Progenitor cell of endocrine pancreas (in vitro differentiated cells): Measurements from ENCODE around the gene CIT. TPM values are rescaled to one million over a fixed set of nuclear protein-coding genes. Genes with fewer than 3 reads are reported as not detected.

Experiments used
- DNase-seq: peaks from one replicate; pipeline ENCODE4 v3.0.0; 2021; ENCODE audit warnings: low spot score; ENCODE audit not compliant: unreplicated experiment
- H3K27ac Mint-ChIP-seq: 2 replicates; pipeline ENCODE4 v1.8.0; 2021; ENCODE audit warnings: mild to moderate bottlenecking, moderate library complexity, mixed read lengths
- H3K27me3 Mint-ChIP-seq: 2 replicates; pipeline ENCODE4 v1.8.0; 2021; ENCODE audit warnings: mixed read lengths
- H3K36me3 Mint-ChIP-seq: 2 replicates; pipeline ENCODE4 v1.8.0; 2022; ENCODE audit warnings: mixed read lengths; ENCODE audit not compliant: insufficient read depth
- H3K4me1 Mint-ChIP-seq: 2 replicates; pipeline ENCODE4 v1.8.0; 2021; ENCODE audit warnings: low read depth, mixed read lengths
- H3K4me3 Mint-ChIP-seq: 2 replicates; pipeline ENCODE4 v1.8.0; 2021; ENCODE audit warnings: low read depth, mild to moderate bottlenecking, moderate library complexity, mixed read lengths
- H3K9me3 Mint-ChIP-seq: 2 replicates; pipeline ENCODE4 v1.8.0; 2021; ENCODE audit warnings: low read depth, mixed read lengths
- total RNA-seq: library from RNA; stranded (reverse); gene quantifications from 2 replicates; pipeline ENCODE4 v1.2.1, GENCODE V29; 2021
- TF ChIP-seq, protein P1 (sequence below): fragments of 200-600 bp; sonication (generic); IDR thresholded peaks from one replicate; pipeline ENCODE4 v1.5.0; 2021; ENCODE audit warnings: antibody characterized with exemption, mild to moderate bottlenecking; ENCODE audit not compliant: unreplicated experiment

Gene CIT
- total RNA-seq, 1 donor from 2014 or later, result 44.1 TPM

DNA sequence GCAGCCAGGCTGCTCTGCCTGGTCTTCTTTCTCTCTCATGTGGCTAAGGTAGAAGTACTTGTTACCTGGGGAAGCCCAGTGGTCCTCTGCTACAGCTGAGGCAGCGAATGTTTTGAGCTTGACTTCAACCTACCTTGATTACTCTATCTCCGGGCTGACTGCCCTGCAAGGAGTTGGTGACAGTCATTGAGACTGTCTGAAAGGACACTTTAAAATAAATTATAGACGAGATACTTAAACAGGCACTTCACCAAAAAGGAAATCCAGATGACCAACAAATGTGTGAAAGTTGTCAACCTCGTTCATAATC is 474 bp upstream of the CIT start:
- DNase-seq, result no peak
- Mint-ChIP-seq H3K4me1 (peaks cover 8% of the 10 kb centered on the region), H3K9me3 (no peaks in the 10 kb centered on the region), H3K4me3 (peak overlapping the region; percentile 90), H3K36me3 (no peaks in the 10 kb centered on the region), H3K27me3 (peaks cover 4% of the 10 kb centered on the region), H3K27ac (no peak overlapping the region)
- TF ChIP-seq, protein P1, sequence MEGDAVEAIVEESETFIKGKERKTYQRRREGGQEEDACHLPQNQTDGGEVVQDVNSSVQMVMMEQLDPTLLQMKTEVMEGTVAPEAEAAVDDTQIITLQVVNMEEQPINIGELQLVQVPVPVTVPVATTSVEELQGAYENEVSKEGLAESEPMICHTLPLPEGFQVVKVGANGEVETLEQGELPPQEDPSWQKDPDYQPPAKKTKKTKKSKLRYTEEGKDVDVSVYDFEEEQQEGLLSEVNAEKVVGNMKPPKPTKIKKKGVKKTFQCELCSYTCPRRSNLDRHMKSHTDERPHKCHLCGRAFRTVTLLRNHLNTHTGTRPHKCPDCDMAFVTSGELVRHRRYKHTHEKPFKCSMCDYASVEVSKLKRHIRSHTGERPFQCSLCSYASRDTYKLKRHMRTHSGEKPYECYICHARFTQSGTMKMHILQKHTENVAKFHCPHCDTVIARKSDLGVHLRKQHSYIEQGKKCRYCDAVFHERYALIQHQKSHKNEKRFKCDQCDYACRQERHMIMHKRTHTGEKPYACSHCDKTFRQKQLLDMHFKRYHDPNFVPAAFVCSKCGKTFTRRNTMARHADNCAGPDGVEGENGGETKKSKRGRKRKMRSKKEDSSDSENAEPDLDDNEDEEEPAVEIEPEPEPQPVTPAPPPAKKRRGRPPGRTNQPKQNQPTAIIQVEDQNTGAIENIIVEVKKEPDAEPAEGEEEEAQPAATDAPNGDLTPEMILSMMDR, result no peak

DNA sequence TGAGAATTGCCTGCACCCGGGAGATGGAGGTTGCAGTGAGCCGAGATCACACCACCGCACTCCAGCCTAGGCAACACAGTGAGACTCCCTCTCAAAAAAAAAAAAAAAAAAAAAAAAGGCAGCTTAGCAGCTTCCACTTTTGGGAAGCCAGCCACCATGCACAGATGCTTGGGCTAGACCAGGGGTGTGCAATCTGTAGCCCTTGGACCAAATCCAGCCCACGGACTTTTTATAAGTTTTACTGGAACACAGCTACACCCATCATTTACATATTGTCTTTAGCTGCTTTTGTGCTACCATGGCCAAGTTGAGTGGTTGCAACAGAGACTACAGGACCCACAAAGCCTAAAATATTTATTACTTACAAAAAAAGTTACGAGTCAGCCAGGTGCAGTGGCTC is 6.7 kb downstream of the CIT start:
- H3K4me3 Mint-ChIP-seq, result no peak overlapping the region
- H3K4me1 Mint-ChIP-seq, result no peaks in the 10 kb centered on the region
- TF ChIP-seq, protein P1, result no peak
- no peak for DNase-seq
- no peak overlapping the region for H3K27ac Mint-ChIP-seq
- no peaks in the 10 kb centered on the region for H3K27me3 Mint-ChIP-seq
- peaks cover 5% of the 10 kb centered on the region for H3K36me3 Mint-ChIP-seq
- H3K9me3 Mint-ChIP-seq, result no peaks in the 10 kb centered on the region

DNA sequence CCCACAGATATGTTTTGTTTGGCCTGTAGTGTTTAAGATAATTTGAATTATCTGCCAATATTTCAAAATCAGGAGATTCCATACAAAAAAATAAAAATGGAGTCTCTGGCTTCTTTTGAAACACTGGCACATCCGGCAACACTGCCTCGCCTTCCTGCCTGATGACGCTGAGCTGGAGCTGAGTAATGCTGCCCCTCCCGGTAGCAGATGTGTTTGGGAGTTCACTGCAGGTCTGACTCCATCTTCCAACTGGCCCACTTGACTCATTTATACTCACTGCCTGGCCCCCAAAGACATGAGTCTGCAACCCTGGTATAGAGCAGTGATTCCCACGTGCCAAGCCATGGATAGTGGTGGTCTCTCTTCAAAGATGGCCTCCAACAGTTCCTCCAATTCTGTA is 7.4 kb downstream of the CIT start:
- no peaks in the 10 kb centered on the region for H3K9me3 Mint-ChIP-seq
- no peaks in the 10 kb centered on the region for H3K27me3 Mint-ChIP-seq
- H3K27ac Mint-ChIP-seq, result peak overlapping the region; percentile 47
- H3K36me3 Mint-ChIP-seq, result peaks cover 8% of the 10 kb centered on the region
- no peak overlapping the region for H3K4me3 Mint-ChIP-seq
- TF ChIP-seq, protein P1, result no peak
- no peak for DNase-seq
- no peaks in the 10 kb centered on the region for H3K4me1 Mint-ChIP-seq

DNA sequence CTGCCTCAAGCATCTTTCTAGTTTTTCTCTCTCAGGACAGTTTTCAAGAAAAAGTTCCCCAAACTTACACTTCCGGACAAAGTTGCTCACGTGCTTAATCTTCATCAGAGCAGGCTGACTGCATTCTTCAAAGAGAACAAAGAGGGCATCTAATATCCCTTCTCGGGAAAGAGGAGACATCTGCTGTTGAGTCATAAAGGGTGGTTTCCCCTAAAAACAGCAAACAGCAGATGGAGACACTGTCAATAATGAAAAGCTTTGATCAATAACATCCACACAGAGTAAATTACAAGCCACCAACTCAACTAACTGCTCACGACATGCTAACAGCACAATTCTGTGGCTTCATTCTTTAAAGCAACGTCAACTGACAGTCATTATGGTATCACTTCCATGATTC is 8.1 kb downstream of the CIT start:
- H3K27ac Mint-ChIP-seq, result peak overlapping the region; percentile 53
- H3K36me3 Mint-ChIP-seq, result peaks cover 10% of the 10 kb centered on the region

DNA sequence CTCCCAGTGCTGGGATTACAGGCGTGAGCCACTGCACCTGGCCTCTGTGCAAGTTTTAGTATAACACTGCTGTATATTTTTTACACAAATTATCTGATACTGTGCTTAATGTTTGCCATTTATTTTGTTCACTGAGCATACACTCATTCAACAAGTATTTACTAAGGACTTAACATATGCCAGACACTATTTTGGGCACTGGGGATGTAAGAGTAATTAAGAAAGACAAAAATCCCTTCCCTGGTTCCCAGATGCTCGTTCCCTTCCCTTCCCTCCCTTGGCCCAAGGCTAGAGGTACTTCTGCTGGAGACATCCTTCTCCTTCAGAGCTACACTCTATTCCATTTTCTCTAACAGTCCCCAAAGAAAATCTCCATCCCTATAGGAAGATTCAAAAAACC is 12.5 kb downstream of the CIT start:
- H3K27me3 Mint-ChIP-seq, result no peaks in the 10 kb centered on the region
- no peaks in the 10 kb centered on the region for H3K9me3 Mint-ChIP-seq
- H3K27ac Mint-ChIP-seq, result no peak overlapping the region
- H3K36me3 Mint-ChIP-seq, result peaks cover 8% of the 10 kb centered on the region
- no peak for DNase-seq
- no peaks in the 10 kb centered on the region for H3K4me1 Mint-ChIP-seq
- TF ChIP-seq, protein P1, result no peak
- no peak overlapping the region for H3K4me3 Mint-ChIP-seq

More for the DNA sequence above, 8.1 kb downstream of the CIT start:
- Mint-ChIP-seq H3K27me3 (no peaks in the 10 kb centered on the region), H3K9me3 (no peaks in the 10 kb centered on the region), H3K4me3 (no peak overlapping the region), H3K4me1 (no peaks in the 10 kb centered on the region)
- TF ChIP-seq, protein P1, result no peak
- DNase-seq, result no peak
